Ascending aorta (tissue), 2 donors: ENCODE results near the gene GALNT13. TPM values are rescaled to one million over a fixed set of nuclear protein-coding genes. Genes with fewer than 3 reads are reported as not detected.
"Not testable (repeated sequence)": the region's sequence is repeated elsewhere in the genome, so short reads cannot be mapped to it uniquely, and the experiment has no call there.

ENCODE experiments used
- DNase-seq, 2 donors: peaks; one replicate each; pipeline ENCODE4 v3.0.0-alpha.2; 2019; ENCODE audit warnings: low spot score in 2 of 2
- H3K27ac ChIP-seq, 2 donors: fragments of 200-600 bp; sonication (generic); one replicate each; pipeline ENCODE4 v1.5.1; 2016 to 2017; ENCODE audit warnings: mild to moderate bottlenecking in 1 of 2
- H3K27me3 ChIP-seq: fragments of 200-600 bp; sonication (generic); one replicate; pipeline ENCODE4 v1.5.1; 2017
- H3K36me3 ChIP-seq, 2 donors: fragments of 200-600 bp; sonication (generic); one replicate each; pipeline ENCODE4 v1.5.1; 2016
- H3K4me1 ChIP-seq, 2 donors: fragments of 200-600 bp; sonication (generic); one replicate each; pipeline ENCODE4 v1.5.1; 2016 to 2017; ENCODE audit warnings: mild to moderate bottlenecking in 1 of 2
- H3K4me3 ChIP-seq, 2 donors: fragments of 200-600 bp; sonication (generic); one replicate each; pipeline ENCODE4 v1.5.1; 2016 to 2017; ENCODE audit warnings: mild to moderate bottlenecking in 1 of 2
- H3K9me3 ChIP-seq, 2 donors: fragments of 200-600 bp; sonication (generic); one replicate each; pipeline ENCODE4 v1.5.1; 2016
- intact Hi-C: fragments of 100-400 bp; cut with DNase I; formaldehyde crosslinking; loops from one replicate; pipeline ENCODE4 v1.15.1; 2023
- total RNA-seq: library from RNA; depleted of rRNA; stranded (reverse); fragments of >200 nt; gene quantifications from one replicate; pipeline ENCODE4 v1.1.0, GENCODE V29; 2016
- TF ChIP-seq, protein P1 (sequence below), 3 experiments: fragments of 200-600 bp in 2 of 3; fragments of 450-650 bp in 1 of 3; sonication (generic) in 2 of 3; IDR thresholded peaks; one replicate each; pipeline ENCODE4 v1.5.1; 2016 to 2019; ENCODE audit warnings: antibody characterized with exemption in 3 of 3, mild to moderate bottlenecking in 1 of 3, moderate library complexity in 1 of 3

GALNT13 gene
- total RNA-seq, 1 donor from 2014 or later = not detected

DNA sequence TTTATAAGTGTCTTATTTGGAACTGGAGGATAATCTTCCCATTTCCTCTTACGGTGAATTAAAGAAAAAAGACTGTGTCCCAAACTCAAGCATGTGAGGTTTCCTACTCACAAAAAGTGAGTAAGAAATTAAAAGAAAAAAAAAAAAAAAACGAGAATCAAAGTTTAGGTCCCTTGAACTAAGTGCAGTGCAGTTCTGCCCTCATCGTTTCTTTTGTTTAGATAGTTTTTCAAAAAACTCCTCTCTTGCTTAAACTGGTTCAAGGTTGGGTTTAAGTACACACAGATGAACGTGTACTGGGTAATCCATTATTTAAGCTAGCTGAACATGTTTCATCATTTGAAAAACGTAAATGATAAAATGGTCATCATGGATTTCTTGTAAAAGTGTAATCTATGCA lies 590.9 kb downstream of the GALNT13 start:
- H3K4me1 ChIP-seq = no peaks in the 10 kb centered on the region
- no peaks in the 10 kb centered on the region for H3K27me3 ChIP-seq
- H3K36me3 ChIP-seq = no peaks in the 10 kb centered on the region
- intact Hi-C loops = no loop called here
- no peak overlapping the region for H3K27ac ChIP-seq
- no peak overlapping the region for H3K4me3 ChIP-seq
- TF ChIP-seq, protein P1, sequence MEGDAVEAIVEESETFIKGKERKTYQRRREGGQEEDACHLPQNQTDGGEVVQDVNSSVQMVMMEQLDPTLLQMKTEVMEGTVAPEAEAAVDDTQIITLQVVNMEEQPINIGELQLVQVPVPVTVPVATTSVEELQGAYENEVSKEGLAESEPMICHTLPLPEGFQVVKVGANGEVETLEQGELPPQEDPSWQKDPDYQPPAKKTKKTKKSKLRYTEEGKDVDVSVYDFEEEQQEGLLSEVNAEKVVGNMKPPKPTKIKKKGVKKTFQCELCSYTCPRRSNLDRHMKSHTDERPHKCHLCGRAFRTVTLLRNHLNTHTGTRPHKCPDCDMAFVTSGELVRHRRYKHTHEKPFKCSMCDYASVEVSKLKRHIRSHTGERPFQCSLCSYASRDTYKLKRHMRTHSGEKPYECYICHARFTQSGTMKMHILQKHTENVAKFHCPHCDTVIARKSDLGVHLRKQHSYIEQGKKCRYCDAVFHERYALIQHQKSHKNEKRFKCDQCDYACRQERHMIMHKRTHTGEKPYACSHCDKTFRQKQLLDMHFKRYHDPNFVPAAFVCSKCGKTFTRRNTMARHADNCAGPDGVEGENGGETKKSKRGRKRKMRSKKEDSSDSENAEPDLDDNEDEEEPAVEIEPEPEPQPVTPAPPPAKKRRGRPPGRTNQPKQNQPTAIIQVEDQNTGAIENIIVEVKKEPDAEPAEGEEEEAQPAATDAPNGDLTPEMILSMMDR (IDR thresholded peaks at IDR 0.05) = no peak
- H3K9me3 ChIP-seq = no peaks in the 10 kb centered on the region
- no peak for DNase-seq

DNA sequence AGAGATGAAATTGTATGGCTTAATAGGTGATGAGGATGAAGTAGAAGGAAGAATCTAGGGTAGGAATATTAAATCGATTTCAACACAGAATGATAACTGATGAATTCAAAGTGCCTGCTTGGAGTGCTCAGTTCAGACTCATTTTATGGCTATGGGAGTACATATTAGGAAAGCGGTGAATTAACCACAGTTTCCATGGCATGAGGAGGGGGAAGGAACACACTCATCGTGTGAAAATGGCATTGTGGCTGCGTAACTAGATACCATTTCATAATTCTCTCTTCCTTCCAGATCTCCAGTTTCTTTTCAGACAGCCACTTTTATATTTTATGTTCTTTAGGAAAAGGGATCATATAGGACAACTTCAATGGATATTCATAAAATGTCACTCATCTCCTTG lies 594.5 kb downstream of the GALNT13 start:
- no peak for DNase-seq
- H3K9me3 ChIP-seq = no peaks in the 10 kb centered on the region
- intact Hi-C loops = no loop called here
- H3K4me3 ChIP-seq = no peak overlapping the region
- no peak overlapping the region for H3K27ac ChIP-seq
- H3K36me3 ChIP-seq = no peaks in the 10 kb centered on the region
- TF ChIP-seq, protein P1 (IDR thresholded peaks at IDR 0.05) = no peak
- H3K4me1 ChIP-seq = no peaks in the 10 kb centered on the region
- no peaks in the 10 kb centered on the region for H3K27me3 ChIP-seq

DNA sequence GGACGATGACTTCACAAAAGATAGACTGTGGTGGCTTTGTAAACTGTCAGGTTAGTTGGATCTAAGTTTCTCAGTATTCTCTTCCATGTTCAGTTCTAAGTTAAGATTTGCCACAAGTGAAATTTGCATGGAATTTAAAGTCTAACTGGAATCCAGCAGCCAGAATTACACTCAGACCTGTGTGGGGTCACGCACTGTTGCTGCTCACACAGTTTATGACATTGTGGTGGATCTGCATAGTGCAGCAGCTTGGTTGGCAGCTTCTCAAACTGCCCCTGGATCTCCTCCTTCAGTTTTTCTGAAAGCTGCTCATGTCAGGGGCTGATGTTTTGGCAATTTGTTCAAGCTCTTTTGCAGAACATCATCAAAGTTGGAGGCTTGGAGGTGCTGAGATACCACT lies 598.7 kb downstream of the GALNT13 start:
- H3K4me1 ChIP-seq = no peaks in the 10 kb centered on the region
- H3K4me3 ChIP-seq = no peak overlapping the region
- TF ChIP-seq, protein P1 (IDR thresholded peaks at IDR 0.05) = no peak
- no peak for DNase-seq
- H3K27me3 ChIP-seq = no peaks in the 10 kb centered on the region
- H3K9me3 ChIP-seq = no peaks in the 10 kb centered on the region
- intact Hi-C loops = no loop called here
- no peak overlapping the region for H3K27ac ChIP-seq
- no peaks in the 10 kb centered on the region for H3K36me3 ChIP-seq

DNA sequence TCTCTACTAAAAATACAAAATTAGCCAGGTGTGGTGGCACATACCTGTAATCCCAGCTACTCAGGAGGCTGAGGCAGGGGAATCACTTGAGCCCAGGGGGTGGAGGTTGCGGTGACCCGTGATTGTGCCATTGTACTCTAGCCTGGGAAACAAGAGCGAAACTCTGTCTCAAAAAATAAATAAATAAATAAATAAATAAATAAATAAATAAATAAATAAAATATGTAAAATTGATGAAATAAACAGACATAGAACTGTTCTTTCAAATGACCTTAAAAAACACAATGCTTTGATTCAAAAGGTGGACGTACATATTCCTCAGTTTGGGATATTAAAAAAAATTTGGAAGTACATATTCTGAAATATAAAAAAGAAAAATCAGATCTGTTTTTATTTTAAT lies 599.8 kb downstream of the GALNT13 start:
- intact Hi-C loops, H3K4me3 ChIP-seq, DNase-seq, H3K36me3 ChIP-seq, H3K27ac ChIP-seq, H3K27me3 ChIP-seq, H3K4me1 ChIP-seq, H3K9me3 ChIP-seq: not testable (repeated sequence)

DNA sequence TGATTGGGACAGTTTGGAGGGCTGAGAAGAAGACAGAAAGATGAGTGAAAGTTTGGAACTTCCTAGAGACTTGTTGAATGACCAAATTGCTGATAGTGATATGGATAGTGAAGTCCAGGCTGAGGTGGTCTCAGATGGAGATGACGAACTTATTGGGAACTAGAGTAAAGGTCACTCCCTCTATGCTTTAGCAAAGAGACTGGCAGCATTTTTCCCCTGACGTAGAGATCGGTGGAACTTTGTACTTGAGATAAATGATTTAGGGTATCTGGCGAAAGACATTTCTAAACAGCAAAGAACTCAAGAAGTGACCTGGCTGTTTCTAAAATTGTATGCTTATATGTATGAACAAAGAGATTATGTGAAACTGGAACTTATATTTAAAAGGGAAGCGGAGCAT lies 605.6 kb downstream of the GALNT13 start:
- intact Hi-C loops = no loop called here
- Histone ChIP-seq H3K4me1 (no peaks in the 10 kb centered on the region), H3K36me3 (no peaks in the 10 kb centered on the region), H3K27ac (no peak overlapping the region), H3K9me3 (no peaks in the 10 kb centered on the region), H3K27me3 (no peaks in the 10 kb centered on the region), H3K4me3 (no peak overlapping the region)
- TF ChIP-seq, protein P1 (IDR thresholded peaks at IDR 0.05) = no peak
- no peak for DNase-seq

DNA sequence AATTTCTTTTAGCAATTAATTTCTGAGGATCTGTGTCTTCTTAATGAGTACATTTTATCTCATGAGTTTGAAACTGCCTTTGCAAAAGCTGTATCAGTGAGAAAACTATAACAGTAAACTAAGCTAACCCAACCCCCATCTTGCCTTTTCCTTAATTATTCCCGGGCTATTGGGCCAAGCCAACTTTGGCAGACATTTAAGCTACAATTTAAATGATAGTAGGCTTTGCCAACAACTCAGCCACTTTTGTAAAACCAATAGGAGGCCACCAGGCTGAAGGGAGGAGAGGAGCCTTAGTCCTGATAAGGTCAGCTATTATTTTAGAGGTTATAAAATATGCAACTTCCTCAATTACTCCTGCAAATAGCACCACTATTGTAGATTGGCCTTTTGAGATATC lies 608.8 kb downstream of the GALNT13 start:
- TF ChIP-seq, protein P1 (IDR thresholded peaks at IDR 0.05) = no peak
- H3K36me3 ChIP-seq = no peaks in the 10 kb centered on the region
- H3K4me1 ChIP-seq = no peaks in the 10 kb centered on the region
- no peak overlapping the region for H3K27ac ChIP-seq
- H3K4me3 ChIP-seq = no peak overlapping the region
- no peaks in the 10 kb centered on the region for H3K27me3 ChIP-seq
- intact Hi-C loops = no loop called here
- H3K9me3 ChIP-seq = no peaks in the 10 kb centered on the region
- no peak for DNase-seq
